OCI-LY1 (cell line): ENCODE results near the gene CHRNB1.

Experiments used
- H2AFZ ChIP-seq: fragments of 200-600 bp; sonication (generic), shearing (Covaris generic); 2 replicates; pipeline ENCODE4 v1.6.0; 2014; ENCODE audit warnings: antibody characterized with exemption, mild to moderate bottlenecking, low read length
- H3F3A ChIP-seq: fragments of 200-600 bp; sonication (generic), shearing (Covaris generic); 2 replicates; pipeline ENCODE4 v1.6.0; 2014; ENCODE audit warnings: mild to moderate bottlenecking, antibody characterized with exemption, low read length, moderate library complexity; ENCODE audit not compliant: insufficient read depth
- H3K27ac ChIP-seq: fragments of 200-600 bp; sonication (generic); 2 replicates; pipeline ENCODE4 v1.5.1; 2014; ENCODE audit warnings: low read length, mixed run types, mild to moderate bottlenecking, low read depth; ENCODE audit not compliant: poor library complexity, severe bottlenecking
- H3K27me3 ChIP-seq: fragments of 200-600 bp; sonication (generic); 2 replicates; pipeline ENCODE4 v1.6.0; 2014; ENCODE audit warnings: antibody characterized with exemption, mild to moderate bottlenecking, low read length, moderate library complexity; ENCODE audit not compliant: insufficient read depth
- H3K36me3 ChIP-seq: fragments of 200-600 bp; sonication (generic); 2 replicates; pipeline ENCODE4 v1.6.1; 2014; ENCODE audit warnings: mild to moderate bottlenecking, antibody characterized with exemption, low read length, moderate library complexity, mixed read lengths; ENCODE audit not compliant: insufficient read depth
- H3K4me1 ChIP-seq: fragments of 200-600 bp; sonication (generic); 2 replicates; pipeline ENCODE4 v1.5.1; 2014; ENCODE audit warnings: mild to moderate bottlenecking, low read length, moderate library complexity; ENCODE audit not compliant: insufficient read depth, severe bottlenecking
- H3K4me2 ChIP-seq: fragments of 200-600 bp; sonication (generic), shearing (Covaris generic); 2 replicates; pipeline ENCODE4 v1.6.1; 2014; ENCODE audit warnings: low read length
- H3K4me3 ChIP-seq: fragments of 200-600 bp; sonication (generic); 2 replicates; pipeline ENCODE4 v1.5.1; 2014; ENCODE audit warnings: low read length, low read depth, mild to moderate bottlenecking, mixed read lengths; ENCODE audit not compliant: poor library complexity, severe bottlenecking
- H3K79me2 ChIP-seq: fragments of 200-600 bp; shearing (Covaris generic); 2 replicates; pipeline ENCODE4 v1.6.1; 2016; ENCODE audit warnings: mixed run types, low read length, mixed read lengths; ENCODE audit not compliant: insufficient read depth
- H3K9ac ChIP-seq: fragments of 200-600 bp; sonication (generic), shearing (Covaris generic); 2 replicates; pipeline ENCODE4 v1.6.1; 2014; ENCODE audit warnings: mild to moderate bottlenecking, low read length, mixed read lengths
- H3K9me2 ChIP-seq: fragments of 200-600 bp; sonication (generic), shearing (Covaris generic); 2 replicates; pipeline ENCODE4 v1.6.1; 2014; ENCODE audit warnings: low read depth, mild to moderate bottlenecking, low read length, mixed read lengths
- H3K9me3 ChIP-seq: fragments of 200-600 bp; shearing (Covaris generic); 2 replicates; pipeline ENCODE4 v1.6.1; 2014; ENCODE audit warnings: low read length, mixed read lengths
- H4K20me1 ChIP-seq: fragments of 200-600 bp; sonication (generic), shearing (Covaris generic); 2 replicates; pipeline ENCODE4 v1.6.0; 2016; ENCODE audit warnings: mild to moderate bottlenecking, low read length; ENCODE audit not compliant: insufficient read depth
- CTCF ChIP-seq: fragments of 200-600 bp; sonication (generic), shearing (Covaris generic); IDR thresholded peaks from 2 replicates; pipeline ENCODE4 v1.5.1; 2017; ENCODE audit warnings: mild to moderate bottlenecking, antibody characterized with exemption, low read length, moderate library complexity, mixed read lengths
- EZH2 ChIP-seq: fragments of 200-600 bp; sonication (generic), shearing (Covaris generic); IDR thresholded peaks from 2 replicates; pipeline ENCODE4 v1.8.0; 2017; ENCODE audit warnings: borderline replicate concordance, mixed run types, mild to moderate bottlenecking, antibody characterized with exemption, low read length, moderate library complexity, mixed read lengths

CHRNB1 gene

GRCh38 chr17:7476494-7476893 lies 31.6 kb downstream of the CHRNB1 start:
- Histone ChIP-seq H3K79me2 (peaks cover 12% of the 10 kb centered on the region), H3K9ac (peak overlapping the region; percentile 14; the same call in 1 of the 2 replicates), H3K4me3 (peak overlapping the region; percentile 76), H2AFZ (no peak overlapping the region), H3K9me3 (no peaks in the 10 kb centered on the region), H3F3A (no peaks in the 10 kb centered on the region), H3K27me3 (no peaks in the 10 kb centered on the region), H3K36me3 (no peaks in the 10 kb centered on the region), H3K27ac (peak overlapping the region; percentile 77), H3K4me2 (peak overlapping the region; percentile 69; the same call in 1 of the 2 replicates), H3K4me1 (peaks cover 44% of the 10 kb centered on the region), H3K9me2 (no peaks in the 10 kb centered on the region), H4K20me1 (no peaks in the 10 kb centered on the region)
- TF ChIP-seq CTCF (no peak), EZH2 (no peak)

- Histone ChIP-seq H3K9ac (peak overlapping the region; percentile 85; the same call in 1 of the 2 replicates), H3K27ac (peak overlapping the region; percentile 77), H3K9me3 (no peaks in the 10 kb centered on the region), H3K4me2 (peak overlapping the region; percentile 69), H3K36me3 (no peaks in the 10 kb centered on the region), H3K4me3 (peak overlapping the region; percentile 76), H3F3A (no peaks in the 10 kb centered on the region), H3K27me3 (no peaks in the 10 kb centered on the region), H3K9me2 (no peaks in the 10 kb centered on the region), H2AFZ (no peak overlapping the region), H4K20me1 (no peaks in the 10 kb centered on the region), H3K4me1 (peaks cover 44% of the 10 kb centered on the region), H3K79me2 (peaks cover 12% of the 10 kb centered on the region)
- TF ChIP-seq EZH2 (no peak), CTCF (no peak)
These were observed 32.1 kb downstream of the CHRNB1 start for GRCh38 chr17:7476951-7477350.

DNA sequence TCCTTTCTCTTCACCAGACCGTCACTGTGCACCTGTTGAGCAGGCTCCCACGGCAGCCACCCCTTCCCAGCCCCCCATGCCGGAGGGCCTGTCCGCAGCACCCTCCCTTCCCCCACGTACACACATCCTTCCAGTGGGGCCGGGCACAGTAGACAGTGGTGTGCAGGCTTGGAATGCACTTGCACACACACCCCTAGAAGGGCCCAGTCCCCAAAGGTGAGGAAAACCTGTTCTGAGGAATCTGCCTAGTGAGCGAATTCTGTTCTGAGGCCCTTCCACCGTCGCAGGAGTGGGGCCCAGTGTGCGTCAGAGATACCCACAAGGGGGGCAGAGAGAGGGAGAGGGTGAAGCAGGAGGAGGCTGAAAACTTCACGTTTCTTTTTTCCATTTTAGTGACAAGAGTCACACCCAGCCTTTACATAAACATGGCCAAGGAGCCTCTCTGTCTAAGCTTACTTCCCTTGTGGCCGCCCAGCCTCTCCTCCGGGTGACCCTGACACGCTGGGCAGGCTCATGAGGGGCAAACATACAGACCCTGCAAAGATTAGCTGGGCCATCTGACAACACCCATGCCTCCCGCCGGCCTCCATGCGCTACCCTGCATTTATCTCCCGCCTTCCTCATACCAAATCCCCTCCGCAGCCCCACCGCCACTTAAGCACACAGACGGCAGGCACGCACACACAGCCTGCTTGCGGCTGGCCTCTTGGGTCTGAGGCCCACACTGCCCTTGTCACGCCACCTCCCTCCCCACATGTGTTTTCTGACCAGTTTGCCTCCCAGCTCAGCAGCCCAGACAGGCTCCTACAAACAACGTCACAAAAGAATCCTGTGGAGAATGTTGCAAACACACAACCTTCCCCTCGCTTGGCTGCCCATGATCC lies 32.8 kb downstream of the CHRNB1 start:
- TF ChIP-seq EZH2 (no peak), CTCF (no peak)
- Histone ChIP-seq H3K9me3 (no peaks in the 10 kb centered on the region), H3K27me3 (no peaks in the 10 kb centered on the region), H2AFZ (no peak overlapping the region), H3K79me2 (peaks cover 12% of the 10 kb centered on the region), H4K20me1 (no peaks in the 10 kb centered on the region), H3K36me3 (no peaks in the 10 kb centered on the region), H3K4me2 (peak overlapping the region; percentile 69), H3F3A (no peaks in the 10 kb centered on the region), H3K4me3 (peak overlapping the region; percentile 76), H3K27ac (peak overlapping the region; percentile 77), H3K4me1 (peaks cover 45% of the 10 kb centered on the region), H3K9ac (peak overlapping the region; percentile 85), H3K9me2 (no peaks in the 10 kb centered on the region)
